Neural cell (in vitro differentiated cells): ENCODE data around the gene SZT2. TPM values are rescaled to one million over a fixed set of nuclear protein-coding genes. Genes with fewer than 3 reads are reported as not detected.

Experiments
- H2AFZ ChIP-seq: fragments of 200-600, 300-800 bp; sonication (generic), shearing (Covaris generic); 2 replicates; pipeline ENCODE4 v1.6.0; 2014; ENCODE audit warnings: low read depth, mild to moderate bottlenecking, antibody characterized with exemption, low read length, moderate library complexity
- H3F3A ChIP-seq: fragments of 200-600 bp; shearing (Covaris generic); 2 replicates; pipeline ENCODE4 v1.6.1; 2016; ENCODE audit warnings: mild to moderate bottlenecking, moderate library complexity, mixed read lengths, antibody characterized with exemption, low read length; ENCODE audit not compliant: insufficient read depth, poor library complexity, severe bottlenecking
- H3K27ac ChIP-seq: fragments of 200-600, 300-800 bp; sonication (generic), shearing (Covaris generic); 2 replicates; pipeline ENCODE4 v1.5.1; 2014; ENCODE audit warnings: mild to moderate bottlenecking, low read length, moderate library complexity
- H3K27me3 ChIP-seq: fragments of 300-800, 200-600 bp; sonication (generic), shearing (Covaris generic); 2 replicates; pipeline ENCODE4 v1.6.0; 2014; ENCODE audit warnings: mild to moderate bottlenecking, low read depth, low read length, moderate library complexity; ENCODE audit not compliant: insufficient read depth
- H3K36me3 ChIP-seq: fragments of 300-800, 200-600 bp; sonication (generic), shearing (Covaris generic); 2 replicates; pipeline ENCODE4 v1.5.1; 2014; ENCODE audit warnings: mild to moderate bottlenecking, antibody characterized with exemption, low read length, moderate library complexity; ENCODE audit not compliant: insufficient read depth
- H3K4me2 ChIP-seq: fragments of 300-800, 200-600 bp; sonication (generic), shearing (Covaris generic); 2 replicates; pipeline ENCODE4 v1.6.0; 2014; ENCODE audit warnings: mild to moderate bottlenecking, low read length
- H3K4me3 ChIP-seq: fragments of 300-800, 200-600 bp; sonication (generic), shearing (Covaris generic); 2 replicates; pipeline ENCODE4 v1.5.1; 2014; ENCODE audit warnings: mild to moderate bottlenecking, low read length, moderate library complexity
- H3K79me2 ChIP-seq: fragments of 200-600 bp; shearing (Covaris generic); replicated peaks from 2 replicates; pipeline ENCODE4 v1.6.0; 2014; ENCODE audit warnings: mild to moderate bottlenecking, low read length, moderate library complexity; ENCODE audit not compliant: insufficient read depth
- H3K9ac ChIP-seq: fragments of 300-800, 200-600 bp; sonication (generic), shearing (Covaris generic); 2 replicates; pipeline ENCODE4 v1.6.1; 2016; ENCODE audit warnings: mild to moderate bottlenecking, low read length, mixed read lengths
- H3K9me2 ChIP-seq: fragments of 200-600 bp; shearing (Covaris generic); 2 replicates; pipeline ENCODE4 v1.6.1; 2016; ENCODE audit warnings: mild to moderate bottlenecking, low read length, mixed read lengths; ENCODE audit not compliant: insufficient read depth
- H3K9me3 ChIP-seq: fragments of 200-600, 300-800 bp; sonication (generic), shearing (Covaris generic); 2 replicates; pipeline ENCODE4 v1.6.1; 2016; ENCODE audit warnings: mild to moderate bottlenecking, mixed run types, low read length, moderate library complexity, mixed read lengths
- H4K20me1 ChIP-seq: fragments of 200-600 bp; shearing (Covaris generic); 2 replicates; pipeline ENCODE4 v1.6.1; 2016; ENCODE audit warnings: mild to moderate bottlenecking, mixed run types; ENCODE audit not compliant: insufficient read depth
- CTCF ChIP-seq: fragments of 450-650 bp; IDR thresholded peaks from 2 replicates; pipeline ENCODE4 v1.5.1; 2014; ENCODE audit warnings: antibody characterized with exemption, mild to moderate bottlenecking, moderate library complexity; ENCODE audit not compliant: poor library complexity, severe bottlenecking
- EP300 ChIP-seq: fragments of 450-650 bp; conservative IDR thresholded peaks from 2 replicates; pipeline ENCODE4 v1.6.1; 2014; ENCODE audit warnings: antibody characterized with exemption, mild to moderate bottlenecking, moderate library complexity; ENCODE audit not compliant: poor library complexity, severe bottlenecking
- EZH2 ChIP-seq: fragments of 200-600, 300-800 bp; shearing (Covaris generic), sonication (generic); IDR thresholded peaks from 2 replicates; pipeline ENCODE4 v1.6.1; 2014; ENCODE audit warnings: antibody characterized with exemption, low read length, borderline replicate concordance, mild to moderate bottlenecking; ENCODE audit not compliant: insufficient read depth, poor library complexity, severe bottlenecking
- MXI1 ChIP-seq: fragments of 450-650 bp; conservative IDR thresholded peaks from 2 replicates; pipeline ENCODE4 v1.6.1; 2014; ENCODE audit warnings: antibody characterized with exemption, mild to moderate bottlenecking; ENCODE audit not compliant: poor library complexity, severe bottlenecking
- POLR2AphosphoS5 ChIP-seq: IDR thresholded peaks from 2 replicates; pipeline ENCODE4 v1.6.1; 2012
- RAD21 ChIP-seq: fragments of 450-650 bp; conservative IDR thresholded peaks from 2 replicates; pipeline ENCODE4 v1.6.1; 2014; ENCODE audit warnings: antibody characterized with exemption, mild to moderate bottlenecking, moderate library complexity
- SMC3 ChIP-seq: fragments of 450-650 bp; conservative IDR thresholded peaks from 2 replicates; pipeline ENCODE4 v1.6.1; 2014; ENCODE audit warnings: antibody characterized with exemption, mild to moderate bottlenecking, moderate library complexity; ENCODE audit not compliant: poor library complexity
- TAF1 ChIP-seq: IDR thresholded peaks from 2 replicates; pipeline ENCODE4 v1.6.1; 2012; ENCODE audit warnings: low read depth
- polyA plus RNA-seq: library from polyadenylated mRNA; depleted of rRNA; stranded (reverse); fragments of >200 nt; gene quantifications from 2 replicates; pipeline ENCODE4 v1.2.3, GENCODE V29; 2014
- TF ChIP-seq, protein P1 (sequence below): IDR thresholded peaks from 2 replicates; pipeline ENCODE4 v1.6.1; 2012; ENCODE audit warnings: borderline replicate concordance

The SZT2 gene
- polyA plus RNA-seq, 1 donor from 2014 or later = 6.6 TPM

DNA sequence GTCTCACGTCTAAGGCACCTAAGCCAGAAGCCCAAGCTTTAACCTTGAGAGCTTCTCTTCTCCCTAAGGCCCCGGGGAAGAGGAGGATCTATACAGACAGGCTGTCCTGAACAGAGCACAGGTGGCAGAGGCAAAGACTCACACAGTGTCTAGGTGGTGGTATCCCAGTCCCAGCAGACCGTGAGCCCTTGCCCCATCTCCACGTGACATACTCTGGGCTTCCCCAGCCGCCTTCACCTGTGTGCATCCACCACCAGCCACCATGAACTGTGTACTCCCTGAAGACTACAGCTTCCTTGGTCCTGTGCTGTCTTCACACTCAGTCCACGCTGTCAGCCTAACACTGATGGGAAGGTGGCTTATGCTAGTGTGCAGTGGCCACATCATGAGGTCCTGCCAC, 31.7 kb downstream of the SZT2 start:
- Histone ChIP-seq H3K79me2 (no peaks in the 10 kb centered on the region), H3K9me2 (no peaks in the 10 kb centered on the region), H3K27me3 (no peaks in the 10 kb centered on the region), H3F3A (no peaks in the 10 kb centered on the region), H3K36me3 (no peaks in the 10 kb centered on the region), H3K27ac (no peak overlapping the region), H4K20me1 (no peaks in the 10 kb centered on the region), H2AFZ (no peak overlapping the region), H3K4me3 (no peak overlapping the region), H3K4me2 (no peak overlapping the region), H3K9me3 (no peaks in the 10 kb centered on the region), H3K9ac (no peak overlapping the region)
- TF ChIP-seq CTCF (no peak), RAD21 (no peak), TAF1 (no peak), POLR2AphosphoS5 (no peak), EZH2 (no peak)

DNA sequence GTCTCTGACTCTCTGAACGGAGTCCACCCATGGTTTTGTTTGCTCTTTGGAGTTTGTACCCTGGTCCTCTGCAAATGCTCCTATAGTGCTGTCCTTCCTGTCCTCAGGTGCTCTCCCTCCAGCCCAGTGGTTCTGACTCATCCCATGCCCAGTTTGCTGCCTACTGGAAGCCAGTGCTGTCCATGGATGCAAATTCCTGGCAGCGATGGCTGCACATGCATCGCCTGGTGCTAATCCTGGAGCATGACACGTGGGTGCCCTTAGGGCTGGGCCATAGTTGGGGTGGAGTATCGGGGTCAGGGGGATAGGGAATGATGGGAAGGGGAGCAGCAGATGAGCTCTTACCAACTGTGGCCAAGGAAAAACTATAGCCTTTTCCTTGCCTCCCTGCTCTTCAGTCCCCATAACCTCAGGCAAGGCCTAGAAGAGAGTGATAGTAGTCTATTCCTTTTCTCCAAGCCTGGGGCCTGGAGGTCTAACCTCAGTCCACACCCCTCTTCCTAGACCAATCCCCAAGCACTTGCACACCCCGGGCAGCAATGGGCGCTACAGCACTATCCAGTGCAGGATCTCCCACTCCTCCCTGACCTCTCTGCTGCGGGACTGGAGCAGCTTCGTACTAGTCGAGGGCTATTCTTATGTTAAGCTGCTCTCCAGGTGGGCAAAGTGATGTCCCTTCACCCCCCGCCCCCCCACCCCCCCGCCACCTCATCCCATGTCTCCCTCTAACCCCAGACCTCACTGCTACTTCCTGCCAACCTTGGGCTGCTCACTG, 32.5 kb downstream of the SZT2 start:
- Histone ChIP-seq H2AFZ (no peak overlapping the region), H4K20me1 (no peaks in the 10 kb centered on the region), H3K4me2 (no peak overlapping the region), H3K79me2 (no peaks in the 10 kb centered on the region), H3K27ac (no peak overlapping the region), H3K36me3 (no peaks in the 10 kb centered on the region), H3K27me3 (no peaks in the 10 kb centered on the region), H3K9me2 (no peaks in the 10 kb centered on the region), H3K9me3 (no peaks in the 10 kb centered on the region), H3K9ac (no peak overlapping the region), H3F3A (no peaks in the 10 kb centered on the region), H3K4me3 (no peak overlapping the region)
- TF ChIP-seq RAD21 (no peak), EZH2 (no peak), EP300 (no peak), CTCF (no peak), POLR2AphosphoS5 (no peak), TAF1 (no peak), MXI1 (no peak), SMC3 (no peak)
- TF ChIP-seq, protein P1, sequence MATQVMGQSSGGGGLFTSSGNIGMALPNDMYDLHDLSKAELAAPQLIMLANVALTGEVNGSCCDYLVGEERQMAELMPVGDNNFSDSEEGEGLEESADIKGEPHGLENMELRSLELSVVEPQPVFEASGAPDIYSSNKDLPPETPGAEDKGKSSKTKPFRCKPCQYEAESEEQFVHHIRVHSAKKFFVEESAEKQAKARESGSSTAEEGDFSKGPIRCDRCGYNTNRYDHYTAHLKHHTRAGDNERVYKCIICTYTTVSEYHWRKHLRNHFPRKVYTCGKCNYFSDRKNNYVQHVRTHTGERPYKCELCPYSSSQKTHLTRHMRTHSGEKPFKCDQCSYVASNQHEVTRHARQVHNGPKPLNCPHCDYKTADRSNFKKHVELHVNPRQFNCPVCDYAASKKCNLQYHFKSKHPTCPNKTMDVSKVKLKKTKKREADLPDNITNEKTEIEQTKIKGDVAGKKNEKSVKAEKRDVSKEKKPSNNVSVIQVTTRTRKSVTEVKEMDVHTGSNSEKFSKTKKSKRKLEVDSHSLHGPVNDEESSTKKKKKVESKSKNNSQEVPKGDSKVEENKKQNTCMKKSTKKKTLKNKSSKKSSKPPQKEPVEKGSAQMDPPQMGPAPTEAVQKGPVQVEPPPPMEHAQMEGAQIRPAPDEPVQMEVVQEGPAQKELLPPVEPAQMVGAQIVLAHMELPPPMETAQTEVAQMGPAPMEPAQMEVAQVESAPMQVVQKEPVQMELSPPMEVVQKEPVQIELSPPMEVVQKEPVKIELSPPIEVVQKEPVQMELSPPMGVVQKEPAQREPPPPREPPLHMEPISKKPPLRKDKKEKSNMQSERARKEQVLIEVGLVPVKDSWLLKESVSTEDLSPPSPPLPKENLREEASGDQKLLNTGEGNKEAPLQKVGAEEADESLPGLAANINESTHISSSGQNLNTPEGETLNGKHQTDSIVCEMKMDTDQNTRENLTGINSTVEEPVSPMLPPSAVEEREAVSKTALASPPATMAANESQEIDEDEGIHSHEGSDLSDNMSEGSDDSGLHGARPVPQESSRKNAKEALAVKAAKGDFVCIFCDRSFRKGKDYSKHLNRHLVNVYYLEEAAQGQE = no peak
